ENCODE data around the gene CDC5L.
A peak's percentile ranks its signal among the peaks of the same experiment; 100 is the strongest.

The CDC5L gene

DNA sequence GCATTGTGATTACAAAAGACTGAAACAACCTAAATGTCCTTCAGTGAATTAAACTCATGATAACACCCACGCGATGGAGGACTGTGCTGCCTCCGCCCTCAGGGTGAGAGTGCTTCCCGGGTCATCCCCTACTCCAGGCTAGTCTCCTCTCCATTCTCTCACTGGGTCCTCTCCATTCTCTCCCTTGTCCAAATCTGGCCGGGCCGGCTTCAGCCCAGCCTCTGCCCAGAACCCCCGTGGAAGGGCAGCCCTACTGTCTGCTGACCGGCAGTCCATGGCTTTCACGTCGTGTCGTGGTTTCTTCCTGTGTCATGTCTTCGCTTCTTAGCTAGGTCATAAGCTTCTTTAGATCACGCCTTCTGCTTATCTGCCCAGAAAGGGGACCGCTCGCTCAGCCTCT is 74.8 kb downstream of the CDC5L start:
- TF ChIP-seq, protein P1, sequence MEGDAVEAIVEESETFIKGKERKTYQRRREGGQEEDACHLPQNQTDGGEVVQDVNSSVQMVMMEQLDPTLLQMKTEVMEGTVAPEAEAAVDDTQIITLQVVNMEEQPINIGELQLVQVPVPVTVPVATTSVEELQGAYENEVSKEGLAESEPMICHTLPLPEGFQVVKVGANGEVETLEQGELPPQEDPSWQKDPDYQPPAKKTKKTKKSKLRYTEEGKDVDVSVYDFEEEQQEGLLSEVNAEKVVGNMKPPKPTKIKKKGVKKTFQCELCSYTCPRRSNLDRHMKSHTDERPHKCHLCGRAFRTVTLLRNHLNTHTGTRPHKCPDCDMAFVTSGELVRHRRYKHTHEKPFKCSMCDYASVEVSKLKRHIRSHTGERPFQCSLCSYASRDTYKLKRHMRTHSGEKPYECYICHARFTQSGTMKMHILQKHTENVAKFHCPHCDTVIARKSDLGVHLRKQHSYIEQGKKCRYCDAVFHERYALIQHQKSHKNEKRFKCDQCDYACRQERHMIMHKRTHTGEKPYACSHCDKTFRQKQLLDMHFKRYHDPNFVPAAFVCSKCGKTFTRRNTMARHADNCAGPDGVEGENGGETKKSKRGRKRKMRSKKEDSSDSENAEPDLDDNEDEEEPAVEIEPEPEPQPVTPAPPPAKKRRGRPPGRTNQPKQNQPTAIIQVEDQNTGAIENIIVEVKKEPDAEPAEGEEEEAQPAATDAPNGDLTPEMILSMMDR (conservative IDR thresholded peaks at IDR 0.05; ENCODE audit: low read depth, low read length) = no peak
- H3K4me3 ChIP-seq (ENCODE audit: low read length) = no peak overlapping the region
- no peak for DNase-seq (ENCODE audit: low read depth)

DNA sequence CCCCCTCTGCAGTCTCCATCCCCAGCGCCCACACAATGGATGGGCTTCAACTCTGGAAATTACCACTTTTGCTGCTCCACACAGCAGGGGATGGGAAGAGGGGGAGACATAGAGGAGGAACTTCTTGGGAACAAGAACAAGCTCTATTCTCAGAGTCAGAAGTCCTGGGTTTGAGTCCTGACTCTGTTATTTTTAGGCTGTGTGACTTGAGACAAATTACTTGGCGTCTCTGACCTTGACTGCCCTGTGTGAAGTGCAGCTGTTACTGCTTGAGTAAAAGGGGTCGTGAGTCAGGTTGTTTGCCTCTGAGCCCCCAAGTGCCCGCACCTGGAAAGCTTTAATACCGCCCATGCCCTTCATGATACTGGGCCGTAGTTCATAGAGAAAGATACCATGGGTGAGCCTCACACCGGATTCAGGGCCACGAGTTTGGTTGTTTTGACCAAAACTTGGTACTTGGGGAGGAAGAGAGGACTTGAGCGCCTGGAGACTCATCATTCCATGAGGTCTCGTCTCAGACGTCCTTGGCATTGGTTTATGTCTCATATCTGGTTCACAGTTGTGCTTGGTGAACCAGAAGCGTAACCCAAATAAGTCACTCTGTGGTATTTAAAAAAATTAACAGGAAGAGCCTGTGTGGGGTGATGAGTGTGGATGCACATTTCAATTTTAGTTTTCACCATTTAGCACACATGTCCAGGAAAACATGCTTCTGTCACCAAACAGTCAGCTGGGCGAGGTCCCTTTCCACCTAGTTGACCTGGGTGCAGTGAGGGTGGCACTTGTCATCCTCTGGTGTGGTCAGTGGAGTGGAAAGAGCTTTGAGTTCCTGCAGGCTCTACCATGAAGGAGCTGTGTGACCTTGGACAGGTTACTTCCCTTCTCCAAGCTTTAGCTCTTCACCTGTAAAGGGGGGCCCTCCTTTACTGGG is 75.6 kb downstream of the CDC5L start:
- DNase-seq (ENCODE audit: low read depth) = no peak
- TF ChIP-seq, protein P1 (conservative IDR thresholded peaks at IDR 0.05; ENCODE audit: low read depth, low read length) = no peak
- H3K4me3 ChIP-seq (ENCODE audit: low read length) = no peak overlapping the region

GRCh38 chr6:44463728-44464450 is 76.4 kb downstream of the CDC5L start:
- H3K4me3 ChIP-seq (ENCODE audit: low read length) = no peak overlapping the region
- TF ChIP-seq, protein P1 (conservative IDR thresholded peaks at IDR 0.05; ENCODE audit: low read depth, low read length) = no peak
- DNase-seq (ENCODE audit: low read depth) = no peak

GRCh38 chr6:44464527-44465310 is 77.2 kb downstream of the CDC5L start:
- TF ChIP-seq, protein P1 (conservative IDR thresholded peaks at IDR 0.05; ENCODE audit: low read depth, low read length) = no peak
- DNase-seq (ENCODE audit: low read depth) = peak; percentile 56
- H3K4me3 ChIP-seq (ENCODE audit: low read length) = no peak overlapping the region

- H3K4me3 ChIP-seq (ENCODE audit: low read length) = no peak overlapping the region
- no peak for DNase-seq (ENCODE audit: low read depth)
- TF ChIP-seq, protein P1 (conservative IDR thresholded peaks at IDR 0.05; ENCODE audit: low read depth, low read length) = no peak
Measured at GRCh38 chr6:44466955-44467354, 79.4 kb downstream of the CDC5L start.

DNA sequence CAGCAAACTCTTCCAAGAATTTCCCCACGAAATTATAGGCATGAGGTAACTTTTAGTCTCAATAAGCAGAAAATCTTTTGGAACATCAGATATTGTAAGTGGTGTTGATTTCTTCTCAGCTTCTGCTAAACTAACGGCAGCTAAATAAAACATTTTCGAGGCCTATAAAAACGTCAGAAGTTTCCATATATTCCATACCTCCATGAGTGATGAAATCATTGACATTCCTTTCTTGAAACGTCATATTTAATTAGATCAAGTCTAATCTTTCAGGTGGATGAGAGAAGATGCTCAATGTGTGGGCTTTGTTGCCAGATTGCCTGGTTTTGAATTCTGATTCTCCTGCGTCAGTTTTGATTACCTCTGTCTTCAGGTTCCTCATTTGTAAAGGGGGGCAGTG is 81.3 kb downstream of the CDC5L start:
- no peak for DNase-seq (ENCODE audit: low read depth)
- no peak overlapping the region for H3K4me3 ChIP-seq (ENCODE audit: low read length)
- TF ChIP-seq, protein P1 (conservative IDR thresholded peaks at IDR 0.05; ENCODE audit: low read depth, low read length) = no peak

Data from retinal pigment epithelial cell (primary cell).